ENCODE data around the gene REPS1. TPM values are rescaled to one million over a fixed set of nuclear protein-coding genes. Genes with fewer than 3 reads are reported as not detected.
"Not testable (repeated sequence)": the region's sequence is repeated elsewhere in the genome, so short reads cannot be mapped to it uniquely, and the experiment has no call there.

Gene REPS1
- total RNA-seq, 2 donors from 2014 or later: 43.1 to 86.0 TPM

DNA sequence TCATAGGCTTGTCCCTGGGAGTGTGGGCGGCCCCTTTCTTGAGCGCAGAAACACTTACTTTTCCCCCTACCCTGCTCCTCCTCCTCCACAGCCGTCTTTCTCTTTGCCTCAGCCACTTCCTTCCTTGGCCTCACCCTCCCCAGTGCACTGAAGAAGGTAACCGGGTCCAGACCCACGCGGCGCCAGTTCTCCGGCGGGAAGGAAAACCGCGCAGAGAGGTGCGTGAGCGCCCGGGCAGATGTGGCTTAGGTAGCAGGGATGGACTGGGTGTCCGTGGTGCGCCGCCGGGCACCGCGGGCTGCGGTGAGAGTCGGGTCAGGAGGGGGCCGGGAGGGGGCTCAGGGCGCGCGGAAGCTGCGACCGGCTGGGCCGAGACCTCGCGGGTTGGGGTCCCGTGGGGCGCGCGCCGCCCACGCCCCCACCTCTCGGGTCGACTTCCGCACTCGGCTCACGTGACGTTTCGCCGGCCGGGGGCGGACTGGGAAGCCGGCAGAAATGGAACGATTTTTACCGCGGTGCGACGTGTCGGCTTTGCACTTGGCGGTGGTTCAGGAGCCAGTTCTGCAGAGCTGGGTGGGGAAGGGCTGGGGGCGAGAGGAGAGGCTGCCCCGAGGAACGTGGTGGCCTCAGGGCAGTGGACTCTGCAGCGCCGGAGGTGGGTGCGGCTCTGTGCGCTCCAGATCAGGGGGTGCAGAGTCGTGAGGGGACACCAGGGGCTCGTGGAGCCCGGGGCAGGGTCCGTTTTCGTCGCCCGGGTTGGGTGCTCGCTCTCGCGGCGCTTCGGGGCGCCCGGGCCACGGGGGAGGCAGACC lies 40.8 kb upstream of the REPS1 start, which contains the start of gene ABRACL:
Gene ABRACL, plus strand, starts transcription at position 88 of the 812 bp plus-strand sequence. CDS start 5,416 bp downstream, outside the sequence.
- Histone ChIP-seq H3K27ac (peak within 1 kb of the TSS; percentile 82 to 89), H3K36me3 (no peaks in the 10 kb centered on the region), H3K27me3 (replicated peaks; ENCODE audit: insufficient read depth) (no peaks in the 10 kb centered on the region), H3K9me3 (no peaks in the 10 kb centered on the region), H3K4me1 (ENCODE audit: control insufficient read depth in 1 of 2, low read depth in 2 of 2) (peaks cover 0 to 18% of the 10 kb centered on the region in 2 donors), H3K4me3 (peak within 1 kb of the TSS; percentile 84)
- DNase-seq (ENCODE audit: low spot score): peak; percentile 24
- ATAC-seq (ENCODE audit: insufficient number of reproducible peaks, low FRiP score, low read depth): peak; percentile 46
- TF ChIP-seq, protein P1, sequence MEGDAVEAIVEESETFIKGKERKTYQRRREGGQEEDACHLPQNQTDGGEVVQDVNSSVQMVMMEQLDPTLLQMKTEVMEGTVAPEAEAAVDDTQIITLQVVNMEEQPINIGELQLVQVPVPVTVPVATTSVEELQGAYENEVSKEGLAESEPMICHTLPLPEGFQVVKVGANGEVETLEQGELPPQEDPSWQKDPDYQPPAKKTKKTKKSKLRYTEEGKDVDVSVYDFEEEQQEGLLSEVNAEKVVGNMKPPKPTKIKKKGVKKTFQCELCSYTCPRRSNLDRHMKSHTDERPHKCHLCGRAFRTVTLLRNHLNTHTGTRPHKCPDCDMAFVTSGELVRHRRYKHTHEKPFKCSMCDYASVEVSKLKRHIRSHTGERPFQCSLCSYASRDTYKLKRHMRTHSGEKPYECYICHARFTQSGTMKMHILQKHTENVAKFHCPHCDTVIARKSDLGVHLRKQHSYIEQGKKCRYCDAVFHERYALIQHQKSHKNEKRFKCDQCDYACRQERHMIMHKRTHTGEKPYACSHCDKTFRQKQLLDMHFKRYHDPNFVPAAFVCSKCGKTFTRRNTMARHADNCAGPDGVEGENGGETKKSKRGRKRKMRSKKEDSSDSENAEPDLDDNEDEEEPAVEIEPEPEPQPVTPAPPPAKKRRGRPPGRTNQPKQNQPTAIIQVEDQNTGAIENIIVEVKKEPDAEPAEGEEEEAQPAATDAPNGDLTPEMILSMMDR (IDR thresholded peaks at IDR 0.05): no peak

DNA sequence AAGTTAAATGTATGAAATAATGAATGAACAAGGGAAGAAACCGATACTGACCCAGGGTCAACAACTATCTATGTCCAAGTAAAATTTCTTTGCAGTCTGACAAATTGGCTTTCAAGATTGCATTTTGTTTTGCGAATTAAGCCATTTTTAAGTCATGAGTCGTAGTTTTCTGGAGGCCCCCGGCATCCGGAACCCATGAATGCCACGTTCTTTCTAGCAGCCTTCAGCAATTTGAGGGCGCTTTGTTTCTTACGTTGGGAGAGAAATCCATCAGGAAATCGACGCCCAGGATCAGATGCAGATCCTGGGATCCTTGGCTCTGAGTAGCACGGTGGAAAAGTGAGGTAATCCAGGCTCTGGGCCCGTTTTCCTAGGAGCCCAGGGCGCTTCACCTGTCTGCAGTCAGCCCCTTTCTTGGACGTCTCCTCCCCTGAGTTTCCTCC lies 40.2 kb upstream of the REPS1 start:
- H3K27me3 ChIP-seq (replicated peaks; ENCODE audit: insufficient read depth): no peaks in the 10 kb centered on the region
- peaks cover 0 to 18% of the 10 kb centered on the region in 2 donors for H3K4me1 ChIP-seq (ENCODE audit: control insufficient read depth in 1 of 2, low read depth in 2 of 2)
- TF ChIP-seq, protein P1 (IDR thresholded peaks at IDR 0.05): no peak
- H3K4me3 ChIP-seq: peak overlapping the region; percentile 84
- H3K9me3 ChIP-seq: no peaks in the 10 kb centered on the region
- H3K36me3 ChIP-seq: no peaks in the 10 kb centered on the region
- peak; percentile 16 for ATAC-seq (ENCODE audit: insufficient number of reproducible peaks, low FRiP score, low read depth)
- H3K27ac ChIP-seq: peak overlapping the region; percentile 82 to 89
- no peak for DNase-seq (ENCODE audit: low spot score)

DNA sequence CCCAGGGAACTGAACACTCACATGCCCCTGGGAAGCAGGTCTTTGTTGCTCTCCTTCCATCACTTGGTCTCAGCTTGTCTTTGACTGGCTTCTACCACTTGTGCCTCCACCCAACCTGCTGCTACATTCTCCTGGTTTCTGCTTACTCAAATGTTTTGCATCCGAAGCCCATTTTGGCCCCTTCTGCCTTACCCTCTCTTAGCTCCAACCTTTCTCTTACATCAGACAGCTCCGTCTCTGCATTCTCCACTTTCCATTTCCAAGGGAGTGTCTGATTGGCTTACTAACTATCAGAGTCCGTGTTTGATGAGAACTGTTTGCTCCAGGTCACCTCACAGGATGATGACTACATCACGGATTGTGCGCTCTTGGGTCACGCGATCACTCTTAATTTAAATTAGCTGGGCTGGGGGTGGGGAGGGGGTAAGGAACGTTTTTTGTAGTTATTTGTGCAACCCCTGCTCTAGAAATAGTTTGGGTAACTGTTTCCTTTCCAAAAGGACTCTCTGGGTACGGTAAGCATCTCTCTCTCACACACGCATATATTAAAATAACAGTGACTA lies 39.6 kb upstream of the REPS1 start:
- no peak for ATAC-seq (ENCODE audit: insufficient number of reproducible peaks, low FRiP score, low read depth)
- TF ChIP-seq, protein P1 (IDR thresholded peaks at IDR 0.05): no peak
- no peaks in the 10 kb centered on the region for H3K36me3 ChIP-seq
- peak overlapping the region; percentile 82 to 89 for H3K27ac ChIP-seq
- DNase-seq (ENCODE audit: low spot score): no peak
- no peaks in the 10 kb centered on the region for H3K27me3 ChIP-seq (replicated peaks; ENCODE audit: insufficient read depth)
- peak overlapping the region; percentile 84 for H3K4me3 ChIP-seq
- peaks cover 0 to 18% of the 10 kb centered on the region in 2 donors for H3K4me1 ChIP-seq (ENCODE audit: control insufficient read depth in 1 of 2, low read depth in 2 of 2)
- no peaks in the 10 kb centered on the region for H3K9me3 ChIP-seq

DNA sequence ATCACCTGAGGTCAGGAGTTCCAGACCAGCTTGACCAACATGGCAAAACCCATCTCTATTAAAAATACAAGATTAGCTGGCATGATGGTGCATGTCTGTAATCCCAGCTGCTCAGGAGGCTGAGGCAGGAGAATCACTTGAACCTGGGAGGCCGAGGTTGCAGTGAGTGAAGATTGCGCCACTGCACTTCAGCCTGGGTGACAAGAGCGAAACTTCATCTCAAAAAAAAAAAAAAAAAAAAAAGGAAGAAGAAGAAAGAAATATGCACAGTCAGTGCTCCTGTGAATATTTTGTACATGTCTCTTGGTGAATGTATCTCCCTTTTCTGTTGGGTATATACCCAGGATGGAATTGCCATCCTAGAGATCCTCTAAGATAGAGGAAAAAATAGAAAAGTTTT lies 37.4 kb upstream of the REPS1 start:
- peaks cover 0 to 17% of the 10 kb centered on the region in 2 donors for H3K4me1 ChIP-seq (ENCODE audit: control insufficient read depth in 1 of 2, low read depth in 2 of 2)
- H3K4me3 ChIP-seq; DNase-seq (ENCODE audit: low spot score); H3K36me3 ChIP-seq; H3K27me3 ChIP-seq (replicated peaks; ENCODE audit: insufficient read depth); H3K27ac ChIP-seq; ATAC-seq (ENCODE audit: insufficient number of reproducible peaks, low FRiP score, low read depth); H3K9me3 ChIP-seq: not testable (repeated sequence)

DNA sequence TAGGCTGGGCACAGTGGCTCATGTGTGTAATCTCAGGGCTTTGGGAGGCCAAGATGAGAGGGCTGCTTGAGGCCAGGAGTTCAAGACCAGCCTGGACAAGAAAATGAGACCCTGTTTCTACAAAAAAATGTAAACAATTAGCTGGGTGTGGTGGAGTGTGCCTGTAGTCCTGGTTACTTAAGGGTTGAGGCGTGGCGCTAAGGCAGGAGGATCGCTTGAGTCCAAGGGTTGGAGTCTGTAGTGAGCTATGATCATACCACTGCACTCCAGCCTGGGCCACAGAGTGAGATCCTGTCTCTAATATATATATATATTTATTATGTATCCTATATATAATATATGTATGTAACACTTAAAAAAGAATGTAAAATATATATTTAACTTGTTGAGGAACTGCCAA lies 32.6 kb upstream of the REPS1 start:
- ATAC-seq (ENCODE audit: insufficient number of reproducible peaks, low FRiP score, low read depth) (no peak), DNase-seq (ENCODE audit: low spot score) (no peak)
- TF ChIP-seq, protein P1 (IDR thresholded peaks at IDR 0.05): no peak
- H3K36me3 ChIP-seq: no peaks in the 10 kb centered on the region
- no peaks in the 10 kb centered on the region for H3K4me1 ChIP-seq (ENCODE audit: control insufficient read depth in 1 of 2, low read depth in 2 of 2)
- no peaks in the 10 kb centered on the region for H3K27me3 ChIP-seq (replicated peaks; ENCODE audit: insufficient read depth)
- no peaks in the 10 kb centered on the region for H3K9me3 ChIP-seq
- H3K4me3 ChIP-seq: no peak overlapping the region
- no peak overlapping the region for H3K27ac ChIP-seq
